ENCODE measurements around the gene PPP2R5A. TPM values are rescaled to one million over a fixed set of nuclear protein-coding genes. Genes with fewer than 3 reads are reported as not detected.

Gene PPP2R5A
- polyA plus RNA-seq, 1 donor: 43.5 TPM

GRCh38 chr1:212410231-212410820 lies 125.1 kb downstream of the PPP2R5A start:
- Histone ChIP-seq H3K36me3 (ENCODE audit: control insufficient read depth, insufficient read depth, low read length) (peaks cover 31% of the 10 kb centered on the region), H3K4me1 (ENCODE audit: control insufficient read depth, insufficient read depth, low read length) (peaks cover 9% of the 10 kb centered on the region), H3K4me3 (ENCODE audit: low read length) (no peak overlapping the region), H3K27me3 (ENCODE audit: control insufficient read depth, insufficient read depth, low read length) (no peaks in the 10 kb centered on the region), H3K9me3 (ENCODE audit: control insufficient read depth, low read depth, low read length) (no peaks in the 10 kb centered on the region), H3K27ac (ENCODE audit: low read length) (no peak overlapping the region)
- WGBS (ENCODE audit: insufficient coverage, low lambda C conversion rate): no CpG with 5 or more reads among the region's 8 CpGs
- DNase-seq: peak; percentile 17 to 68

Other genes starting within 250 kb of the PPP2R5A start
- 16.1 TPM for gene INTS7, start 249.9 kb upstream of the PPP2R5A start, polyA plus RNA-seq
- 10.1 TPM for gene DTL, start 249.7 kb upstream of the PPP2R5A start, polyA plus RNA-seq
- gene PACC1, start 129.5 kb downstream of the PPP2R5A start, polyA plus RNA-seq: 4.6 TPM
- 43.6 TPM for gene NENF, start 147.5 kb downstream of the PPP2R5A start, polyA plus RNA-seq

Data from large intestine (tissue), 3 donors.